IPS-NIHi7 (cell line): Measurements from ENCODE around the gene RIMBP2.
A peak's percentile ranks its signal among the peaks of the same experiment; 100 is the strongest.

Experiments used
- DNase-seq: peaks from one replicate; pipeline ENCODE4 v3.0.0; 2012; ENCODE audit warnings: mixed read lengths; ENCODE audit errors: extremely low spot score

The RIMBP2 gene

DNA sequence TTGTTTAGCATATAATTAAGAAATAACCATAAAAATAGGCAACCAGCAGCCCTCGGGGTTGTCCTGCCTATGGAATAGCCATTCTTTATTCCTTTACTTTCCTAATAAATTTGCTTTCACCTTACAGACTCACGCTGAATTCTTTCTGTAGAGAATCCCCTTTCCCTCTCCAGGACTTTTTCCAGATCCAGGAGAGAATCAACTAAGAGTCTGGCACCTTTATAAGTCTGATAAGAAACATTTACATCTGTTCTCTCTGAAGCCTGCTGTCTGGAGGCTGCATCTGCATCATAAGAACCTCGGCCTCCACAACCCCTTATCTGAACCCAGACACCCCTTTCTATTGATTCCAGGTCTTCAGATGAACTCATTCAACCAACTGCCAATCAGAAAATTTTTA is 32.3 kb downstream of the RIMBP2 start:
- DNase-seq: no peak

DNA sequence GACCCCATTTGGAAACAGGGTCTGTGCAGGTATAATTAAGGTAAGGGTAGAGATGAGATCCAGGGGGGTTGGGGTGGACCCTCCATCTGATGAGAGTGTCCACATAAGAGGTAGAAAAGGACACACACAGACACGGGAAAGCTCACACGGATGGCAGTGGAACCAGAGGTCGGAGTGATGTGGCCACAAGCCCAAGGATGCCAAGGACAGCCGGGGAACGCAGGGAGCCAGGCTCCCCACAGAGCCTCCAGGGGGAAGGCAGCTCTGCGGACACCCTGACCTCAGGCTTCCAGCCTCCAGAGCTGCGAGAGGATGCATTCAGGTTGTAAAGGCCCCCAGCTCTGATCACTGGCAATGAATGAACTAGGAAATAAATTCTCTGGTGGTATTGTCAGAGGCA is 33.0 kb downstream of the RIMBP2 start:
- DNase-seq: no peak

DNA sequence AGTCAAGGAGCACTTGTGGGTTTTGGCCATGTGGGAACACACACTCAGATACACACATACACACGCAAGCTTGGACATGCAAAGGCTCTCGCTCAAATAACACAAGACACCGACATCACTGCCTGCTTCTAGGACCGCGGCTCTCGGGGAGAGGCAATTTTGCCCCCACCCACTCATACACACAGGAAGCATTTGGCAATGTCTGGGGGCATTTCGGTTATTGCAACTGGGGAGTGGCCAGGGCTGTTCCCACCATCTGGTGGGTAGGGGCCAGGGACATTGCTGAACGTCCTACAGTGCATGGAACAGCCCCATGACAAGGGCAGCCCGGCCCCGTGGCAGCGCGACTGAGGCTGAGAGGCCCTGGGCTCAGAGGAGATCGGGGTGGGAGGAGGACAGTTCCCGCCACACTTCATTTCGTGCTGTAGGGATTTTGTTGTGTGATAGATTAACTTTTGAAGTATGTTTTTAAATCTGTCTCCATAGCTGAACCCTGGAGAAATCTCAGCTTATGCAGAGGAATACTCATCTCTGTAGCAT is 35.6 kb downstream of the RIMBP2 start:
- DNase-seq: no peak

DNA sequence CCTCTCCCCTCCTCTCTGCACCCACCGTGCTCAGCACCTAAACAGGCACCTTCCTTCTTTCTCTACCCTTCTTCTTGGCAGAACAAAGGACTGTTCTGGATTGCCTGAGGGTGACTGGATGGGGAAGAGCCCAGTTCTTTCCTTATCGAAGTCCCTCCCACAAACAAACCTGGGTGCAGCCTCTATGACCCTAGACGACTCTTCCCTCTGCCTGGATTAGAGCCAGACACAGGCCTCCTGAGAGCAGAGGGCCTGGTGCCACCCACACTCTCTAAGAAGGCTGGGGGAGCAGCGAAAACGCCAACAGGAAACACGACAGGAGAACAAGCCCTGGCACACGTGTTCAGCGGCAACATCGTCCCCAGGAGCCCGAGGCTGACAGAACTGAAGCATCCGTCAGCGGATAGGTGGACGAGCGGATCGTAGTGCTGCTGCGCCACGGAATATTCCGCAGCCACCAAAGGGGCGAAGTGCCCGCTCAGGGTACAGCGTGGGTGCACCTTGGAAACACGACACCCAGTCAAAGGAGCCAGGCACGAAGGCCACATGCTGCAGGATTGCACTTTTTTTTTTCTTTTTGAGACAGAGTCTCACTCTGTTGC is 38.0 kb downstream of the RIMBP2 start:
- no peak for DNase-seq

DNA sequence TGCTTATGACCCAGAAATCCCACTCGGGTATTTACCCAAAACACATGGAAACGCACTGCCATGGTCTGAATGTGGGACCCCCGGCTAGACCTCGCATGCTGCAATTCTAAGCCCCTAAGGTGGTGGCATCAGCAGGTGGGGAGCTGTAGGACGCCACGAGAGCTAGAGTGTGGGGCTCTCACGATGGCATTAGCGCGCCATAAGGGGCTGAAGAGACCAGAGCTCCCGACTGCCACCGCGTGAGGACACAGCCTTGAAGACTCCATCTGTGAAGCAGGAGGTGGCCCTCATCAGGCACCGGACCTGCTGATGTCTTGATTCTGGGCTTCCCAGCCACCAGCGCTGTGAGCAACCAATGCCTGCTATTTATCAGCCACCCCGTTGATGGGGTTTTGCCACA is 40.3 kb downstream of the RIMBP2 start:
- no peak for DNase-seq

DNA sequence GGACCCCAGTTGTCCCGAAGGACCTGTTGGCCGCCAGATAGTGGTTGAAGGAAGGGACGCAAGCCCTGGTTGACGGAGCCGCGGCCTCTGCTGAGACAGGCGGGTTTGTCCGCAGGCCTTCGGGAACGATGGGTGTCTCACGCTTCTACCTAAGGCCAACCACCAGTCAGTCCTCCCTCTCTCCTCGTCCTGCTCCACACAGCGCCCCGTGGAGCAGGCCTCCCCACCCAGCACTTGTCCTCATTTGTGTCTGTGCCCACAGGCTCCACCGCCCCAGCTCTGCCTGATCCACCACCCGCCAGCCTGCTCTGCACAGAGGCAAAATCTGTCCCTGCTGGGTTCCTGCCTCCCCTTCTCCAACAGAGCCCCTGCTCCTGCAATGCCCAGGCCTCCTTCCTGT is 41.0 kb downstream of the RIMBP2 start:
- no peak for DNase-seq

DNA sequence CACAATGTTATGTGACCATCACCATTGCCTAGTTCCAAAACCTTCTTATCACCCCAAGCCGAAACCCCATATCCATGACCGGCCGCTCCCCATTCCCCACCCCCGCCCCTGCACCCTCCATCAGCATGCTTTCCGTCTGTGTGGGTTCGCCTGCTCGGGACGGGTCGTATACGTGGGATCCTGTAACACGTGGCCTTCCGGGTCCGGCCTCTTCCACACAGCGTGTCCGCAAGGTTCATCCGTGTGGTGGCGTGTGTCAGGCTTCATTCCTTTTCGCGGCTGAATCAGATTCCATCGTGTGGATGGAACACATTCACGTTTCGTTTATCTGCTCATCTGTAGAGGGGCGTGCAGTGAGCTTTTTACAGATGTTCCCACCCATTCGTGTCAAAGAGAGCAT is 41.4 kb downstream of the RIMBP2 start:
- no peak for DNase-seq

DNA sequence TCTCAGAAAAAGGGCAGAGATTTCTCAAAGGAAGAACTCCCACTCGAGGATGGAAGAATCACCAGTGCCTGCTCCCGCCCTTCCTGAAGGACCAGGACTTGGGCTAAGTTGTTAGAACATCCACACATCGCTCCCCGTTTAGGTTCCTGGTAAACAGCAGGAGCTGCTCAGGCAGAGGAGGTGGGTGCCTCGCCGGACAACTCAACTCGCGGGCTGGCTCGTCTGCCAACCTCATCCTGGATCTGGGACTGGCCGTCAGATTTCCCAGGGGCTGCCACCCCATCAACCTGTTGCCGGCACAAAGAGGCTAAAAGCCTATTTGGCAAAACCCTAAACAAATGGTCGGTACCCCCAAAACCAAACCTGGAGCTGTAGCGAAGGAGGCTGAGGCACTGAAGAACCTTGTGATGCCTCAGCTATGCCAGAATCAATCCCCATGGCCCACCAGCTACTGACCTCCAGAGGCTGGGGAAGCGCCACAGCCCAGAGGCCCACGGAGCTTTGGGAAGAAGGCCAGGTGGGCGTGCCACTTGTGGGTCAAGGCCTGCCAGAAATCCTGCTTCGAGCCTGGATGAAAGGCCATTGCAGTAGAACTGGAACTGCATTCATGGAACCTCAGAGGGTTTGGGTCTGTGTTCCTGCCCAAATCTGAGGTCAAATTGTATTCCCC is 42.9 kb downstream of the RIMBP2 start:
- no peak for DNase-seq

DNA sequence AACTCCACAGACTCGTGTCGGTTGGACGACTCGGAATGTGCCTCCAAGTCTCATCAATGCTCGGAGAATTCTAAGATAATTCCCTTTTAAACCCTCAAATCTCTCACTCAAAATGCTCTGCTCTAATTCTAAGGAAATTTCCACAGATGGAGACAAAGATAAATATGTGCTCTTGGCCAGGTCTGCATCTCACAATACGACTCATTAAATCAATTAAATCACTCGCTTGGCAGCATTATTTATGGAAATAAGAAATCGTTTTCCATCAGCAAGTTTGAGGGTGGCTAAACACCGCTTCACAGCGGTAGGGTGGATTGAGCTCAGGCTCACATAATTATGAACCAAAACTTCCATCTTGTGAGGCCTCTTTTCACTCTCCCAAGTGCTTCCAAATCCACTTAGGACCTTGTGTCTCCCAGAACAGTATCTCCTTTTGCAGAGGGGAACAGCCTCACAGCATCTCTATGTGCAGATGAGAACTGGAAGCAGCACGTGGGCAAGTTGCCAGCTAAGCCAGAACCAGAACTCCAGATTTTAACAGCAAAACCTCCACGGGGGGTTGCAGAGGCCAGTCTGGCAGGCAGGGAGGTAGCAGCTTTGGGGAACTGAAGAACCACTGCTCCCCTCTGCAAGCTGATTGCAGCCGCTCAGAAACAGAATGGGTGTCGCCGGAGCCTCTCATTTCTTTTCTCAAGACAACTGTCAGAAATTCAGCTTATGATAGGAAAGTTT is 43.8 kb downstream of the RIMBP2 start:
- no peak for DNase-seq

DNA sequence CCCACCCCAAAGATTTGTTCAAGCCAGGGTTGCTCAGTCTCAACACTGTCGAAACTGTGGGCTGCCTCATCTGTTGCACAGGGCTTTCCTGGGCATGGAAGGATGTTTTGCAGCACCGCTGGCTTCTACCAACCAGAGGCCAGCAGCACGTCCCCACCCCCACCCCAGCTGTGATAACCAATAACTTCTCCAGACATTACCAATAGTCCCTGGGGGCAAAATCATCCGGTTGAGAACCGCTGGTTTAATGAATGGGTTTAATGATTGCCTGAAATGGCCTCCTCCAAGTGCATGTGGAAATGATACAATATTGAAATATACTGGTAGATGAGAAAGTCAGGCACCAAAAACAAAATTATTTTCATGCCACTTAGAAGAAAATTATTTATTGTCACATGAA is 44.5 kb downstream of the RIMBP2 start:
- no peak for DNase-seq

DNA sequence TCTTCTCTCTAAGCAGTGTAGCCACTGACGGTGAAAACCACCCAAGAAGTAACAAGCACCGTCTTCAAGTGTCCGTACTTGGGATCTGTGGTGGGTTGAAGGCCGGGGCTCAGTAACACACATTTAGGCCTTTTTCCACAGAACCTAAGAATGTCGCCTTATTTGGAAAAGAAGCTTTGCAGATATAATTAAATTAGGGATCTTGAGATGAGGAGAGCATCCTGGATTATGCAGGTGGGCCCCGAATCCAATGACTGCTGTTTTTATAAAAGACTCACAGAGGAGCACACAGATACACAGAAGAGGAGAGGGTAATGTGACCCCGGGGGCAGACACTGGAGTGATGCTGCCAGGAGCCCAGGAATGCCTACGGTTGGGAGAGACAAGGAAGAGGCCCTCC is 46.3 kb downstream of the RIMBP2 start:
- DNase-seq: no peak

DNA sequence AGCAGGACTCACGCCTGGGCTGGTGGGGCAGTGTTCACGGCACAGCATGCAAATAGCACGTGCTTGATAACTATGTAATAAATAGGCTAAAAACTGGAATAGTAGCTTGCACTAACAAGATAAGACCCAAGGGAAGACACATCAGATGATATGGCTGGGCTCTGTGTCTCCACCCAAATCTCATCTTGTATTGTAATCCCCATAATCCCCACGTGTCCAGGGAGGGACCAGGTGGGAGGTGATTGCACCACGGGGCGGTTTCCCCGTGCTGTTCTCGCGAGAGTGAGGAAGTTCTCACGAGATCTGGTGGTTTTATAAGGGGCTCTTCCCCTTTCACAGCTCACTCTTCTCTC is 46.9 kb downstream of the RIMBP2 start:
- no peak for DNase-seq

DNA sequence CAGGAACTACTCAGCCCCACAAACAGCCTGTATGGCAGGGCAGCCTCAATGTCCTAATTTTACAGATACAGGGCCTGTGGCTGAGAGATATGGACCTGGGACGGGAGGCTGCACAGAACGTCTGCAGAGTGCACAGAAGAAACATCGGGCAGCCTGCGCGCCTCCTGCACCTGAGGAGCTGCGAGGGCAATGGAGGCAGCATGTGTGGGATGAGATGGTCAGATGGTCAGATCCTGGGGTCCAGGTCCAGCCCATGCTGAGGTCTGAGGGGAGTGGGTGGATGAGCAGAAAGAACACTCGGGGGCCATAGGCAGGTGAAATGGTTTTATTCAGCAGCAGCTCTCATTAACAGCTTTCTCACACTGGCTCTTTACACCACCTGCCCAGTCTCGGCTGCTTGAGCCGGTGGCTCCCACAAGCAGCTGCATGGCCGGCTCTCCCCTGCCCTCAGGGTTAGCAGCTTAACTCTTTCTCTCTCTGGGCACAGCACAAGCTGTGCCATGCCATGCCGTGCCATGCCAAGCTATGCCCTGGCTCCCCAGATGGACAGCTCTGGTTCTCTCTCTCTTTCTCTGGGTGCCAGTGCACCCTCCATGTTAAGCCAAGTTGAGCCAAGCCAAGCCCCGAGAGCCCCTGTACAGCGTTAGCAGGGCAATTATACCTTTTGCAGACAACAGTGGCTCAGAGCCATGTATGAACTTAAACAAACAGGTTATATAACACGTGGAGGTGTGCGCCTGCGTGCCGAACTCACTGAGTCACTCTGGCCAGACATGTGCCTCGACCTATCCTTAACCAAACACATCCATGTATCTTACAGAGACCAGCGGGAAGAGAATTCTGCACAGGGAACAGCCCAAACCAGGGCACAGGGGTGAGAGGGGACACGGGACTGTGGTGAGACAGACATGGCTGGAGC is 47.6 kb downstream of the RIMBP2 start:
- no peak for DNase-seq

DNA sequence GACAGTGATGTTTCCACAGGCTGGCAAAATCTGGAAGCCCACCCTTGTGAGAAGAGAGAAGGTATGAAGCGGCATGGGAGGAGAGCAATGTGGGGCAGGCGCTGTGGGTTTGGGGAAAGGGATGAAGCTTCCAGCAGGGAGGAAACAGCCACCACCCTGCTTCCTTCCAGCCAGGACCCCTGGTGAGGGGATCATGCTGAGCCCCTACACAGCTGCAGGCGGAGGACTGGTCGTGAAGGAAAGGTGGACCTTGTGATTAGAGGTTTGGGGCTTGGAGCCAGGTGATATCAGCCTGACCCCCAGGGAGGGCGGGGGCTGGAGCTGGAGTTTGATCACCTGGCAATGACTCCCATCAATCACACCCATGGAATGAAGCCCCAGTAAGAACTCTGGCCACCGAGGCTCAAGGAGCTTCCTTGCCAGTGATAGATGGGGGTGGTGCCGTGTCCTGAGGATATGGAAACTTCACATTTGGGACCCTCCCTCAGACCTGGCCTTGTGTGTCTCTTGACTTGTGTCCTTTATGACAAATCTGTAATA is 48.6 kb downstream of the RIMBP2 start:
- DNase-seq: no peak

DNA sequence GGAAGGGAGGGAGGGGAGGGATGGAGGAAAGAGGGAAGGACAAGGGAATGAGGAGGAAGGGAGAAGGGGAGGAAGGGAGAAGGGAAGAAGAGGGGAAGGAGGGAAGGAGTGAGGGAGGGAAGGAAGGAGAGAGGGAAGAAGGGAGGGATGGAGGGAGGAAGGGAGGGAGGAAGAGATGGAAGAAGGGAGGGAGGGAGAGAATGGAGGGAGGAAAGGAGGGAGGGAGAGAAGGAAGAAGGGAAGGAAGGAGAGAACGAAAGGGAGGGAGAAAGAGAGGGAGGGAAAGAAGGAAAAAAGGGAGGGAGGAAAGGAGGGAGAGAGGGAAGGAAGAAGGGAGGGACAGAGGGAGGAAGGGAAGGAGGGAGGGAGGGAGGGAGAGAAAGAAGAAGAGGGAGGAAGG is 49.5 kb downstream of the RIMBP2 start:
- no peak for DNase-seq

DNA sequence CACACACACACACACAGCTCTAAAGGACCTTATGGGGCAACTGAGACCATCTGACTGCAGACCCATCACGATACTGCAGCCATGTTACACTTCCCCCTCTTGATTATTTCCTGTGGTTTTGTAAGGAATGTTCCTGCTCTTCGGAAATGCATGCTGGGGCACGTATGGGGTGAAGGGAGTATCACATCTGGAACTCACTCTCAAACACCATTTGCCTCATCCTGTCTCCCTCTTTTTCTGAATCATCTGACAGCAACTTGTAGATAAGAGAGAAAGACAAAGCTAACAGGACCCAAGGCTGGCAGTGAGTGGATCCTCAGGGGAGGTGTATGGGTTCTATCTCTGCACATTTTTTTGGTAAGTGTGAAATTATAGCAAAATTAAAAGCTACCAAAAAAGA is 50.3 kb downstream of the RIMBP2 start:
- no peak for DNase-seq

DNA sequence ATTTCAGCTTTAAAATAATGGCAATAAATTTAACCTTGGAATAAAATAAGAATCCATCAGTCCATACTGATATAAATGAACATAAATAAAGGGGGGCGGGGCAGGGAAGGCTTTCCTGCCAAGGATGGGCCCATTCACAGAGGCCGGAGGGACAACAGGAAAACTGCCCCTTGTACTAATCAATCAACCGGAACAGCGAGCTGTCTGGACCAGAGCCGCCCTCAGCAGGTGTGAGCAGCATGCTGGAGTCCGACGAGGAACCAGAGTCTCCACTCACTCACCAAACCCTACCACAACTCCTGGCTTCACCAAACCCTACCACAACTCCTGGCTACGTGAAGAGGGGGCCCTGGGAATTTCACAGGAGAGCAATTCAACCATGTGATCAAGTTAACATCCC is 51.3 kb downstream of the RIMBP2 start:
- DNase-seq: no peak

DNA sequence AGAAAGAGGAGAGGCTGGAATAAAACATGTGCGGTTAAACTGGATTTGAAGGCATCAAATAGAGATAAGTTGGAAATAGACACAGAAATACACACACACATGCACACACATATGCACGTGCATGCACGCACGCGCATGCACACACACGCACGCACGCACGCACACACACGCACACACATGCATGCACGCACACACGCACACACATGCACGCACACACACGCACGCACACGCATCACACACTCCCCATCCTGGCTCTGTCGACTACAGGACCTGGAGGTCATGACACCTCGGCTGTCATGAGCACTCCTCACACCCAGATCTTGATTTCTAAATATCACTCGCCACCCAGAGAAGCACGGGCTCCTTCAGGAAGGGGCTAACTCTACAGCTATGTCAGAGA is 51.8 kb downstream of the RIMBP2 start:
- DNase-seq: no peak

DNA sequence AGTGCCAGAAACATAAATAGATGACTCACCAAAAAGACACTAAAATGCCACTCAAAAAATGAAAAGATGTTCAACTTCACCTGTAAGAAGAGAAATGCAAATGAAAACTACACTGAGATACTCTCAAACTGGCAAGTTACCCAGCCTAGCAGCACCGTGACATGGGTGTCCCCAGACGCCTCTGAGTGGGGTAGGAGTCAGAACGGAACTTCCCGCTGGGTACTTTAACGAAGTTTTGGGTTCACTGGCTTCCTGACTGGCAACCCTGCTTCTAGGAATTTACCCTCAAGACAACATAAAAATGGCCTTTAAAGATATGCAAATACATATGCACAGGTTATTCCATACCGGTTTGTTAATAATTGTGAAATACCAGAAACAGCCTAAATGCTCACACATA is 52.6 kb downstream of the RIMBP2 start:
- no peak for DNase-seq

DNA sequence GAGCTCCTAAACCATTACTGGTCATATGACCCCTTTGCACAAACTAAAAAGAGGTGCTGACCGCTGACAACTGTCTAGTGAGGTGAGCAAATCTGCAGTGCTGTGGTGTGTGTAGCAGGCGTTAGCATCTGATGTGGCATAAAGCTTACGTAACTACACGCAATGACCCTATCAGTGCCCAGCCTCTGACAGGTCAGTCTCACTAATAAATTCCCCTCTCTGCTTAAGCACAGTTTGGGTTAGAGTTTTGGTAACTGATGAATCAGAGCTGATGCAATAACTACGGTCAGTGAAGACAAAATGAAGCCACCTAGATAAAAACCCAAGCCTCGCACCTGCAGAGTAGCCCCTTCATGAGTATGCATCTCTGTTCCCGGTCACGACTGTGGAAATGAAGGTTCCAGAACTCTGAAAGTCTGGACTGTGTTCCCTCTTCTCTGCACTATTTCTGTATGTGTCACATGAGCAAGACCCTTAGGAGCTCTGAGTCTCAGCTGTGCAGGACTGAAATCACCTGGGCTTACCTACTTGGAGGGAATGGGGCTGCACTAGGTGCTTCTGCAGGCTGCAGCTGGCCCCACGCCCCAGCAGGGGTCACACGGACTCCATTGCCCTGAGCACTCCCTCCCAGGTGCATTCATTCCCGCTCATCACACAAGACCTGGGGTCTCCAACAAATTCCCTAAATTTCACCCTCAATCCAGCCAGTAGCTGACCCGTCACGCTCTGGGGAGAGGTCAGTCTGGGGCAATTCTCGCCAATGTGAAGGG is 54.4 kb downstream of the RIMBP2 start:
- peak; percentile 70 for DNase-seq

DNA sequence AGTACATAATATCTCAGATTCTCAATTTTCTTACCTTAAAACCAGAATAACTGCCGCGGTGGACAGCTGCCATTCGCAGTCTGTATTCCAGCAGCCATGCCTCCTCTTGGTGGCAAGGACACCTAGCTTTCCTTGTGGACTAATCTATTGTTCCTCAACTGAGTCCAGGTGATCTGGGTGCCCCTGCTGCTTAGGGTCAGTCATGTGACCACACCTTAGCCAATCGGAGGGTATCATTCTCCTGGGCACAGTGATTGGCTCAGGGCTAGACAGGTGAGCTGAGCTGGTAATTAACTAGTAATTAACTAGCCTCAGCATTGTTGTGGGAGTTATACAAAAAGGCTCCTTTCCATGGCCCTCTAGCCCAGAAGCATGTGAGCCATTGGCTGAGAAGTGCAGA is 55.0 kb downstream of the RIMBP2 start:
- no peak for DNase-seq
